Ishikawa (cell line): Measurements from ENCODE around the gene FXYD3.

Experiments
- CEBPB ChIP-seq: IDR thresholded peaks from 2 replicates; pipeline ENCODE4 v1.6.1; 2012
- CREB1 ChIP-seq: IDR thresholded peaks from 2 replicates; pipeline ENCODE4 v1.6.1; 2012; ENCODE audit warnings: low read depth
- NFIC ChIP-seq: IDR thresholded peaks from 2 replicates; pipeline ENCODE4 v1.6.1; 2012
- RAD21 ChIP-seq: IDR thresholded peaks from 2 replicates; pipeline ENCODE4 v1.6.1; 2012; ENCODE audit warnings: low read depth
- YY1 ChIP-seq: IDR thresholded peaks from 2 replicates; pipeline ENCODE4 v1.6.1; 2012; ENCODE audit warnings: low read depth

- TF ChIP-seq CEBPB (no peak), CREB1 (no peak), RAD21 (no peak), YY1 (no peak), NFIC (no peak)
Measured at GRCh38 chr19:35125749-35126623, 10.4 kb downstream of the FXYD3 start.
